ES-I3 (cell line): ENCODE data around the gene SEZ6.
A peak's percentile ranks its signal among the peaks of the same experiment; 100 is the strongest.

Source experiments
- H3K36me3 ChIP-seq: 2 replicates; pipeline ENCODE4 v1.6.1; 2013; ENCODE audit warnings: mild to moderate bottlenecking, low read length, control low read depth, moderate library complexity; ENCODE audit not compliant: insufficient read depth
- H3K4me1 ChIP-seq: 2 replicates; pipeline ENCODE4 v1.6.1; 2013; ENCODE audit warnings: mild to moderate bottlenecking, control low read depth, low read length; ENCODE audit not compliant: insufficient read depth
- H3K9ac ChIP-seq: 2 replicates; pipeline ENCODE4 v1.6.1; 2013; ENCODE audit warnings: low read depth, mild to moderate bottlenecking, low read length, moderate library complexity
- H3K9me3 ChIP-seq: 2 replicates; pipeline ENCODE4 v1.6.1; 2013; ENCODE audit warnings: mild to moderate bottlenecking, low read length, moderate library complexity; ENCODE audit not compliant: control insufficient read depth, insufficient read depth

The SEZ6 gene

GRCh38 chr17:29042026-29042678 lies 36.3 kb upstream of the SEZ6 start:
- Histone ChIP-seq H3K9ac (no peak overlapping the region; the same call in 1 of the 2 replicates), H3K4me1 (peaks cover 63% of the 10 kb centered on the region), H3K9me3 (no peaks in the 10 kb centered on the region), H3K36me3 (no peaks in the 10 kb centered on the region)

GRCh38 chr17:29041571-29041970 lies 35.7 kb upstream of the SEZ6 start:
- Histone ChIP-seq H3K9me3 (no peaks in the 10 kb centered on the region), H3K9ac (peak overlapping the region; percentile 9; the same call in 1 of the 2 replicates), H3K4me1 (peaks cover 68% of the 10 kb centered on the region), H3K36me3 (no peaks in the 10 kb centered on the region)

GRCh38 chr17:29041091-29041490 lies 35.3 kb upstream of the SEZ6 start:
- Histone ChIP-seq H3K9me3 (no peaks in the 10 kb centered on the region), H3K4me1 (peaks cover 73% of the 10 kb centered on the region), H3K9ac (no peak overlapping the region)

GRCh38 chr17:29039764-29040598 lies 34.1 kb upstream of the SEZ6 start:
- Histone ChIP-seq H3K9me3 (no peaks in the 10 kb centered on the region; the same call in 1 of the 2 replicates), H3K36me3 (no peaks in the 10 kb centered on the region)

More at GRCh38 chr17:29041091-29041490, 35.3 kb upstream of the SEZ6 start:
- H3K36me3 ChIP-seq = no peaks in the 10 kb centered on the region

GRCh38 chr17:29038085-29038795 lies 32.4 kb upstream of the SEZ6 start:
- Histone ChIP-seq H3K4me1 (peaks cover 53% of the 10 kb centered on the region), H3K9ac (no peak overlapping the region), H3K36me3 (no peaks in the 10 kb centered on the region), H3K9me3 (peaks cover 12% of the 10 kb centered on the region)

More at GRCh38 chr17:29039764-29040598, 34.1 kb upstream of the SEZ6 start:
- peaks cover 69% of the 10 kb centered on the region for H3K4me1 ChIP-seq
- no peak overlapping the region for H3K9ac ChIP-seq

- peaks cover 53% of the 10 kb centered on the region for H3K4me1 ChIP-seq
- no peak overlapping the region for H3K9ac ChIP-seq
- H3K9me3 ChIP-seq = peaks cover 12% of the 10 kb centered on the region
- H3K36me3 ChIP-seq = no peaks in the 10 kb centered on the region
Observed at GRCh38 chr17:29037739-29038084, 31.9 kb upstream of the SEZ6 start.

GRCh38 chr17:29036584-29036983 lies 30.8 kb upstream of the SEZ6 start:
- H3K36me3 ChIP-seq = no peaks in the 10 kb centered on the region
- H3K9me3 ChIP-seq = peaks cover 12% of the 10 kb centered on the region
- no peak overlapping the region for H3K9ac ChIP-seq
- peaks cover 55% of the 10 kb centered on the region for H3K4me1 ChIP-seq

GRCh38 chr17:29034510-29034909 lies 28.7 kb upstream of the SEZ6 start:
- Histone ChIP-seq H3K4me1 (peaks cover 46% of the 10 kb centered on the region), H3K36me3 (no peaks in the 10 kb centered on the region), H3K9ac (no peak overlapping the region), H3K9me3 (peaks cover 12% of the 10 kb centered on the region)

- H3K36me3 ChIP-seq = no peaks in the 10 kb centered on the region
- no peak overlapping the region for H3K9ac ChIP-seq
- peaks cover 35% of the 10 kb centered on the region for H3K4me1 ChIP-seq
- peaks cover 12% of the 10 kb centered on the region for H3K9me3 ChIP-seq
Observed at GRCh38 chr17:29032857-29033197, 27.0 kb upstream of the SEZ6 start.

GRCh38 chr17:29032013-29032856 lies 26.4 kb upstream of the SEZ6 start:
- H3K4me1 ChIP-seq = peaks cover 36% of the 10 kb centered on the region
- H3K36me3 ChIP-seq = no peaks in the 10 kb centered on the region
- H3K9ac ChIP-seq = no peak overlapping the region
- H3K9me3 ChIP-seq = peaks cover 12% of the 10 kb centered on the region

- peaks cover 31% of the 10 kb centered on the region for H3K4me1 ChIP-seq
- H3K9me3 ChIP-seq = peaks cover 12% of the 10 kb centered on the region
- no peaks in the 10 kb centered on the region for H3K36me3 ChIP-seq
- no peak overlapping the region for H3K9ac ChIP-seq
Observed at GRCh38 chr17:29031488-29031887, 25.7 kb upstream of the SEZ6 start.

- H3K9me3 ChIP-seq = no peaks in the 10 kb centered on the region
- no peaks in the 10 kb centered on the region for H3K36me3 ChIP-seq
- peaks cover 18% of the 10 kb centered on the region for H3K4me1 ChIP-seq
- no peak overlapping the region for H3K9ac ChIP-seq
Observed at GRCh38 chr17:29024316-29024952, 18.6 kb upstream of the SEZ6 start.

- no peak overlapping the region for H3K9ac ChIP-seq
- H3K36me3 ChIP-seq = no peaks in the 10 kb centered on the region
- no peaks in the 10 kb centered on the region for H3K9me3 ChIP-seq
- peaks cover 18% of the 10 kb centered on the region for H3K4me1 ChIP-seq
Observed at GRCh38 chr17:29022074-29022473, 16.2 kb upstream of the SEZ6 start.
